PC-3 (cell line): ENCODE data around the gene RPS27L. TPM values are rescaled to one million over a fixed set of nuclear protein-coding genes. Genes with fewer than 3 reads are reported as not detected.
A peak's percentile ranks its signal among the peaks of the same experiment; 100 is the strongest.

Experiments
- ATAC-seq: fragments of 200-7000 bp; cut with Tn5 transposase; 2 replicates; pipeline ENCODE4 v1.9.1; 2020; ENCODE audit warnings: mild to moderate bottlenecking, moderate library complexity
- BruUV-seq: library from RNA; stranded (reverse); fragments of 400-500 nt; replicated peaks from 2 replicates; lab custom pipeline; 2021; lab: Mats Ljungman, UMichigan
- CTCF ChIA-PET: fragments of 300-600 bp; sonication (Branson Sonifier 250); formaldehyde crosslinking; loops from one replicate; lab custom pipeline; 2022; ENCODE audit warnings: antibody characterized with exemption; lab: Charles Lee
- POLR2A ChIA-PET: fragments of 300-600 bp; sonication (Branson Sonifier 250); formaldehyde crosslinking; loops from one replicate; lab custom pipeline; 2022; ENCODE audit warnings: antibody characterized with exemption; ENCODE audit not compliant: unreplicated experiment; lab: Charles Lee
- DNase-seq: peaks from one replicate; pipeline ENCODE4 v3.0.0-alpha.2; 2015
- H2AFZ ChIP-seq: fragments of 300-600 bp; sonication (generic); 2 replicates; pipeline ENCODE4 v1.6.0; 2016; ENCODE audit warnings: antibody characterized with exemption, low read length
- H3F3A ChIP-seq: fragments of 300-600 bp; sonication (generic); one replicate; pipeline ENCODE4 v1.6.0; 2017; ENCODE audit warnings: antibody characterized with exemption, low read length, control low read depth, mild to moderate bottlenecking; ENCODE audit not compliant: unreplicated experiment
- H3K27ac ChIP-seq: fragments of 300-600 bp; sonication (generic); 2 replicates; pipeline ENCODE4 v1.5.1; 2016; ENCODE audit warnings: mild to moderate bottlenecking, low read length
- H3K27me3 ChIP-seq: fragments of 300-600 bp; sonication (generic); 2 replicates; pipeline ENCODE4 v1.6.1; 2016; ENCODE audit warnings: low read length, mixed read lengths
- H3K36me3 ChIP-seq: fragments of 300-600 bp; sonication (generic); 2 replicates; pipeline ENCODE4 v1.6.1; 2016; ENCODE audit warnings: low read depth, mixed run types, low read length, mixed read lengths
- H3K4me1 ChIP-seq: fragments of 300-600 bp; sonication (generic); 2 replicates; pipeline ENCODE4 v1.5.1; 2016; ENCODE audit warnings: low read length; ENCODE audit not compliant: insufficient read depth
- H3K4me2 ChIP-seq: fragments of 300-600 bp; sonication (generic); 2 replicates; pipeline ENCODE4 v1.6.0; 2016; ENCODE audit warnings: low read length
- H3K4me3 ChIP-seq: fragments of 300-600 bp; sonication (generic); 2 replicates; pipeline ENCODE4 v1.5.1; 2016; ENCODE audit warnings: mild to moderate bottlenecking, low read length, mixed read lengths
- H3K79me2 ChIP-seq: fragments of 300-600 bp; sonication (generic); 2 replicates; pipeline ENCODE4 v1.6.1; 2017; ENCODE audit warnings: low read length, mixed read lengths
- H3K9ac ChIP-seq: fragments of 300-600 bp; sonication (generic); 2 replicates; pipeline ENCODE4 v1.6.0; 2016; ENCODE audit warnings: mild to moderate bottlenecking, low read length
- H3K9me2 ChIP-seq: fragments of 300-600 bp; sonication (generic); replicated peaks from 2 replicates; pipeline ENCODE4 v1.6.1; 2016; ENCODE audit warnings: mixed run types, low read length, mixed read lengths
- H3K9me3 ChIP-seq: fragments of 300-600 bp; sonication (generic); 2 replicates; pipeline ENCODE4 v1.6.1; 2016; ENCODE audit warnings: low read length, mixed read lengths
- H4K20me1 ChIP-seq: fragments of 300-600 bp; sonication (generic); 2 replicates; pipeline ENCODE4 v1.6.1; 2016; ENCODE audit warnings: low read length, mixed read lengths
- CTCF ChIP-seq: fragments of 300-600 bp; sonication (generic); conservative IDR thresholded peaks from 2 replicates; pipeline ENCODE4 v1.5.1; 2017; ENCODE audit warnings: antibody characterized with exemption, low read depth, mild to moderate bottlenecking, low read length
- EZH2 ChIP-seq: fragments of 300-600 bp; sonication (generic); IDR thresholded peaks from one replicate; pipeline ENCODE4 v1.6.1; 2017; ENCODE audit warnings: antibody characterized with exemption, mild to moderate bottlenecking, low read length; ENCODE audit not compliant: unreplicated experiment
- EZH2phosphoT487 ChIP-seq: fragments of 300-600 bp; sonication (generic); IDR thresholded peaks from 2 replicates; pipeline ENCODE4 v1.6.1; 2018; ENCODE audit warnings: mild to moderate bottlenecking, antibody characterized with exemption, low read length, borderline replicate concordance
- intact Hi-C: fragments of 100-400 bp; cut with micrococcal nuclease; formaldehyde crosslinking; loops from 2 replicates; pipeline ENCODE4 v1.9.0; 2023
- total RNA-seq: library from RNA; depleted of rRNA; stranded (reverse); fragments of >200 nt; gene quantifications from 2 replicates; pipeline ENCODE4 v1.2.3, GENCODE V29; 2014

Gene RPS27L
- total RNA-seq, 1 experiment from 2014 or later, result 48.5 TPM

GRCh38 chr15:63163217-63163616, 5.9 kb upstream of the RPS27L start:
- Histone ChIP-seq H3K9ac (no peak overlapping the region), H4K20me1 (no peaks in the 10 kb centered on the region), H3K4me1 (0 out of 2 replicates have a peak, but pooled peaks cover under 1% of the 10 kb centered on the region), H3K36me3 (no peaks in the 10 kb centered on the region), H2AFZ (no peak overlapping the region), H3K4me3 (no peak overlapping the region), H3K9me2 (no peaks in the 10 kb centered on the region), H3K79me2 (no peaks in the 10 kb centered on the region), H3K27ac (no peak overlapping the region), H3K27me3 (no peaks in the 10 kb centered on the region), H3K4me2 (no peak overlapping the region), H3K9me3 (no peaks in the 10 kb centered on the region), H3F3A (no peaks in the 10 kb centered on the region)
- no peak for ATAC-seq
- ChIA-PET POLR2A (no interaction called here), CTCF (no interaction called here)
- intact Hi-C loops, result no loop called here
- BruUV-seq, result no TSS peak
- no peak for DNase-seq
- TF ChIP-seq CTCF (no peak), EZH2 (no peak), EZH2phosphoT487 (no peak)

GRCh38 chr15:63160638-63161037, 3.4 kb upstream of the RPS27L start:
- intact Hi-C loops, result no loop called here
- H4K20me1 ChIP-seq, result no peaks in the 10 kb centered on the region
- H3K36me3 ChIP-seq, result no peaks in the 10 kb centered on the region
- no peak for DNase-seq
- no peak overlapping the region for H2AFZ ChIP-seq
- CTCF ChIA-PET, result no interaction called here
- H3K27me3 ChIP-seq, result no peaks in the 10 kb centered on the region
- H3K27ac ChIP-seq, result no peak overlapping the region
- no TSS peak for BruUV-seq
- peaks cover 15% of the 10 kb centered on the region for H3K79me2 ChIP-seq
- no peak overlapping the region for H3K4me3 ChIP-seq
- POLR2A ChIA-PET, result no interaction called here
- TF ChIP-seq EZH2 (no peak), CTCF (no peak), EZH2phosphoT487 (no peak)
- H3K9ac ChIP-seq, result no peak overlapping the region
- peaks cover 10% of the 10 kb centered on the region; the same call in 1 of the 2 replicates for H3K4me1 ChIP-seq
- no peaks in the 10 kb centered on the region for H3F3A ChIP-seq
- peak overlapping the region; percentile 39; the same call in 1 of the 2 replicates for H3K4me2 ChIP-seq
- H3K9me2 ChIP-seq, result no peaks in the 10 kb centered on the region
- ATAC-seq, result no peak
- H3K9me3 ChIP-seq, result no peaks in the 10 kb centered on the region

GRCh38 chr15:63157891-63158431, 684 bp upstream of the RPS27L start:
- peak overlapping the region; percentile 84 for H3K4me3 ChIP-seq
- no peaks in the 10 kb centered on the region for H3K36me3 ChIP-seq
- peak overlapping the region; percentile 76 for H3K9ac ChIP-seq
- no peaks in the 10 kb centered on the region for H3K9me3 ChIP-seq
- H2AFZ ChIP-seq, result peak overlapping the region; percentile 92
- ATAC-seq (peak; percentile 71), DNase-seq (peak; percentile 54)
- TF ChIP-seq CTCF, result no peak
- TF ChIP-seq EZH2phosphoT487, result no peak
- no peak for TF ChIP-seq EZH2
- H3K4me2 ChIP-seq, result peak overlapping the region; percentile 88
- H3K27me3 ChIP-seq, result no peaks in the 10 kb centered on the region
- H3K27ac ChIP-seq, result peak overlapping the region; percentile 51
- no peaks in the 10 kb centered on the region for H3K9me2 ChIP-seq
- no peaks in the 10 kb centered on the region for H4K20me1 ChIP-seq
- peaks cover 13% of the 10 kb centered on the region for H3K4me1 ChIP-seq
- ChIA-PET POLR2A (no interaction called here), CTCF (no interaction called here)
- no peaks in the 10 kb centered on the region for H3F3A ChIP-seq
- intact Hi-C loops, result loop anchor here (2.0 to 5.0 kb wide), 4 partner anchors 34 to 244 kb away; partner anchors contain the start of gene APH1B
- peaks cover 19% of the 10 kb centered on the region for H3K79me2 ChIP-seq
- BruUV-seq, result TSS peak; percentile 53
